GM12878 (cell line): ENCODE data around the gene SPTLC2. TPM values are rescaled to one million over a fixed set of nuclear protein-coding genes. Genes with fewer than 3 reads are reported as not detected.

Experiments used
- ATAC-seq: fragments of 200-7000 bp; cut with Tn5 transposase; 3 replicates; pipeline ENCODE4 v1.9.1; 2020; ENCODE audit warnings: mild to moderate bottlenecking, moderate library complexity
- BruUV-seq: library from RNA; stranded (reverse); fragments of 400-500 nt; replicated peaks from 2 replicates; lab custom pipeline; 2021; lab: Mats Ljungman, UMichigan
- CTCF ChIA-PET: fragments of 300-600 bp; sonication (Branson Sonifier 250); formaldehyde crosslinking; extraction: SDS; loops from one replicate; lab custom pipeline; 2021; ENCODE audit warnings: inconsistent platforms; lab: Yijun Ruan, JAX
- POLR2A ChIA-PET: fragments of 350-600 bp; formaldehyde crosslinking; extraction: SDS; loops from one replicate; lab custom pipeline; 2021; ENCODE audit warnings: inconsistent platforms; lab: Charles Lee
- RAD21 ChIA-PET: fragments of 300-600 bp; sonication (Branson Sonifier 250); formaldehyde crosslinking; loops from one replicate; lab custom pipeline; 2023; ENCODE audit warnings: antibody characterized with exemption; ENCODE audit not compliant: unreplicated experiment; lab: Charles Lee
- SMC1A ChIA-PET: fragments of 300-600 bp; sonication (Branson Sonifier 250); formaldehyde crosslinking; loops from one replicate; lab custom pipeline; 2023; ENCODE audit not compliant: unreplicated experiment, uncharacterized antibody; lab: Charles Lee
- DNase-seq: peaks from one replicate; pipeline ENCODE4 v3.0.0-alpha.2; 2011; ENCODE audit warnings: low read depth, low spot score
- FAIRE-seq: peaks from 3 replicates; lab custom pipeline; 2011; peaks lifted over from hg19 to GRCh38; lab: Jason Lieb, UNC
- H2AFZ ChIP-seq: 2 replicates; pipeline ENCODE4 v1.6.0; 2011; ENCODE audit warnings: low read depth, low read length, control low read depth; ENCODE audit not compliant: control insufficient read depth
- H3K27ac ChIP-seq: 2 replicates; pipeline ENCODE4 v1.5.1; 2011; ENCODE audit warnings: control low read depth; ENCODE audit not compliant: control insufficient read depth, insufficient read depth
- H3K27me3 ChIP-seq, 2 experiments: replicated peaks in 1 of 2; 2 replicates each; pipeline versions ENCODE4 v1.6.0 to v1.6.1; 2011; ENCODE audit warnings: low read length in 1 of 2; ENCODE audit not compliant: control insufficient read depth in 2 of 2, insufficient read depth in 2 of 2
- H3K36me3 ChIP-seq, 2 experiments: 2 replicates each; pipeline ENCODE4 v1.5.1; 2011; ENCODE audit warnings: low read length in 1 of 2; ENCODE audit not compliant: control insufficient read depth in 2 of 2, insufficient read depth in 2 of 2
- H3K4me1 ChIP-seq: 2 replicates; pipeline ENCODE4 v1.6.1; 2011; ENCODE audit warnings: mild to moderate bottlenecking, low read length, moderate library complexity, mixed read lengths; ENCODE audit not compliant: control insufficient read depth, insufficient read depth
- H3K4me2 ChIP-seq: 2 replicates; pipeline ENCODE4 v1.6.0; 2011; ENCODE audit warnings: control low read depth; ENCODE audit not compliant: control insufficient read depth, insufficient read depth
- H3K4me3 ChIP-seq: fragments of 200-600 bp; sonication (generic); 2 replicates; pipeline ENCODE4 v1.5.1; 2016
- H3K79me2 ChIP-seq: 2 replicates; pipeline ENCODE4 v1.6.0; 2011; ENCODE audit warnings: low read length; ENCODE audit not compliant: control insufficient read depth, insufficient read depth
- H3K9ac ChIP-seq: 2 replicates; pipeline ENCODE4 v1.8.0; 2011; ENCODE audit warnings: low read length, control low read depth, mixed read lengths; ENCODE audit not compliant: control insufficient read depth, insufficient read depth
- H3K9me3 ChIP-seq: replicated peaks from 3 replicates; pipeline ENCODE4 v1.5.1; 2011; ENCODE audit warnings: mild to moderate bottlenecking, low read length; ENCODE audit not compliant: control insufficient read depth, insufficient read depth
- H4K20me1 ChIP-seq: 2 replicates; pipeline ENCODE4 v1.6.0; 2011; ENCODE audit not compliant: control insufficient read depth, insufficient read depth
- BCLAF1 ChIP-seq: fragments of 450-650 bp; IDR thresholded peaks from 2 replicates; pipeline ENCODE4 v1.6.1; 2017; ENCODE audit warnings: antibody characterized with exemption, mild to moderate bottlenecking, moderate library complexity
- FOS ChIP-seq: IDR thresholded peaks from 3 replicates; pipeline ENCODE4 v1.6.1; 2011; ENCODE audit warnings: borderline replicate concordance; ENCODE audit not compliant: insufficient read length; ENCODE audit errors: extremely low read depth
- HSF1 ChIP-seq: fragments of 150-350 bp; IDR thresholded peaks from 2 replicates; pipeline ENCODE4 v1.6.1; 2014; ENCODE audit warnings: mild to moderate bottlenecking, low read depth, low read length
- IKZF1 ChIP-seq: fragments of 450-650 bp; conservative IDR thresholded peaks from 2 replicates; pipeline ENCODE4 v1.6.1; 2017; ENCODE audit warnings: antibody characterized with exemption, mild to moderate bottlenecking
- JUND ChIP-seq: IDR thresholded peaks from 2 replicates; pipeline ENCODE4 v1.6.1; 2012; ENCODE audit warnings: low read depth, mild to moderate bottlenecking, low read length, improper control_type of control experiment, moderate library complexity
- MEF2B ChIP-seq: fragments of 450-650 bp; IDR thresholded peaks from 2 replicates; pipeline ENCODE4 v1.6.1; 2018; ENCODE audit warnings: mild to moderate bottlenecking, moderate library complexity; ENCODE audit not compliant: partially characterized antibody, poor library complexity, severe bottlenecking
- MXI1 ChIP-seq: fragments of 150-350 bp; IDR thresholded peaks from 2 replicates; pipeline ENCODE4 v1.6.1; 2011; ENCODE audit warnings: low read depth, mild to moderate bottlenecking, inconsistent platforms, low read length, improper control_type of control experiment
- NFIC ChIP-seq: IDR thresholded peaks from 2 replicates; pipeline ENCODE4 v1.6.1; 2012; ENCODE audit warnings: low read depth, mild to moderate bottlenecking, inconsistent platforms, low read length, moderate library complexity
- NFYA ChIP-seq: IDR thresholded peaks from 2 replicates; pipeline ENCODE4 v1.6.1; 2011; ENCODE audit warnings: low read depth, mild to moderate bottlenecking, low read length, improper control_type of control experiment, borderline replicate concordance
- NKRF ChIP-seq: fragments of 450-650 bp; conservative IDR thresholded peaks from 2 replicates; pipeline ENCODE4 v1.6.1; 2017; ENCODE audit warnings: mild to moderate bottlenecking, moderate library complexity
- USF2 ChIP-seq: IDR thresholded peaks from 2 replicates; pipeline ENCODE4 v1.6.1; 2011; ENCODE audit warnings: low read depth, low read length, improper control_type of control experiment, borderline replicate concordance
- WGBS: methylation state at CpG from one replicate; pipeline ENCODE4 v1.1.6; 2016; ENCODE audit warnings: low lambda C conversion rate; ENCODE audit not compliant: insufficient replicate concordance, insufficient coverage; ENCODE audit errors: missing lambda C conversion rate; 5-methylcytosine and 5-hydroxymethylcytosine counted together
- in situ Hi-C: fragments of 300-500 bp; cut with MboI; formaldehyde crosslinking; loops from 9 replicates; pipeline ENCODE4 v1.14.3; 2018; ENCODE audit warnings: mixed read lengths
- intact Hi-C: fragments of 100-400 bp; cut with micrococcal nuclease; formaldehyde crosslinking; loops from one replicate; pipeline ENCODE4 v1.14.2; 2022; ENCODE audit not compliant: unreplicated experiment
- polyA plus RNA-seq, 11 experiments: library from polyadenylated mRNA; depleted of rRNA in 4 of 11; unstranded in 6 of 11; stranded (reverse) in 5 of 11; fragments of >200 nt; fragmentation: Nextera tagmentation in 4 of 11; fragmentation: Illumina TruSeq in 1 of 11; extraction: Ambion mirVana in 4 of 11; extraction: Trizol in 1 of 11; gene quantifications; 1 replicate in 1 of 11; 2 replicates in 10 of 11; pipeline versions ENCODE4 v1.2.1 to v1.2.3, GENCODE V29; 2011 to 2016; ENCODE audit warnings: inconsistent platforms in 2 of 11, missing spikeins in 2 of 11, low read depth in 1 of 11
- total RNA-seq, 4 experiments: library from RNA; depleted of rRNA in 3 of 4; stranded (reverse); fragments of >200 nt in 3 of 4; fragmentation: Illumina TruSeq in 1 of 4; extraction: Trizol in 1 of 4; gene quantifications; 2 replicates each; pipeline versions ENCODE4 v1.2.1 to v1.2.3, GENCODE V29; 2013 to 2021

SPTLC2 gene
- total and polyA plus RNA-seq, 10 of the 15 experiments (the other 5 are each of a cell fraction or from before 2014, with no cell fraction given): 6.9 to 35.1 (median 19.7) TPM

DNA sequence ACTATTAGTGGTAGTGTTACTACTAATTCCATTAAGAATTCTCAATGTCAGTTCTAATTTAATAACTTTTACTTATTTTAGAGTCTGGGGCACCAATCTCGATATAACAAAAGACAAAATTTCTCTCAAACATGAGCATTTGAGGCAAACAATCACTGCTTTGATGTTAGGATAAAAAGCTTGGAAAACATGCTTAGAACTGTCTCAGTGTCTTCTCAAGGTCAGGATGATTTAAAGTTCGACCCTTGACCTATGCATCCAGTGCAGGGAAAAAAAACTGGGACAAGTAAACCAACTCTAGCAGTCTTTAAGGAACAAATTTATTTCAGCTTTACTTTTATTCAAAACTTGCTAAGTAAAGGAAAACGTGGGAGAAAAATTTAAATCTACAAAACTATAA, 31.1 kb downstream of the SPTLC2 start (continued):
- no peak for TF ChIP-seq NKRF
- TF ChIP-seq USF2: no peak
- TF ChIP-seq NFYA: no peak
- TF ChIP-seq IKZF1: no peak
- TF ChIP-seq NFIC: no peak

DNA sequence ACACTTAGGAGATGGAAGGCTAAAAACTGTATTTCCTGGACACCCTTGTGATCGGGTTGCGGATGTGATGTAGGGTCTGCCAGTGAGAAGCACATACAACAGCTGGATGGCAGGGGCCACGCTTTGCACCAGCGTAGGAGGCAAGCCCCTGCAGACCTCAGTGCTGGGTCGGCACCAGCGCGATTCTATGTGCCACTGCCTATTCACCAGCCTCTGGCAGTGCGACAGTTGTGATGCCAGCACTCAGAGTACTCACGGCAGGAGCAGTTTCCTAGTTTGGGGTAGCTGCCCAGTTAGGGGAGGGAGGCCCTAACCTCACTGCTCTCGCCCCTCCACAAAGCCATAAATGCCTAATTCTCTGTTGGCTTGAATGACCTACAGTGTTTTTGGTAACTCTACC, 31.6 kb downstream of the SPTLC2 start:
- H4K20me1 ChIP-seq: no peaks in the 10 kb centered on the region; the same call in 1 of the 2 replicates
- H3K4me1 ChIP-seq: peaks cover 25% of the 10 kb centered on the region
- H3K36me3 ChIP-seq: no peaks in the 10 kb centered on the region
- WGBS: 86% methylated on average over 10 of the region's 10 CpGs
- CTCF ChIA-PET: no interaction called here
- SMC1A ChIA-PET: no interaction called here
- DNase-seq (no peak), ATAC-seq (no peak), FAIRE-seq (no peak)
- H3K4me2 ChIP-seq: no peak overlapping the region
- H3K79me2 ChIP-seq: peaks cover 19% of the 10 kb centered on the region
- intact Hi-C loops: no loop called here
- no peak overlapping the region for H3K4me3 ChIP-seq
- no peak overlapping the region for H2AFZ ChIP-seq
- no peaks in the 10 kb centered on the region for H3K9me3 ChIP-seq
- H3K27me3 ChIP-seq: no peaks in the 10 kb centered on the region
- POLR2A ChIA-PET: no interaction called here
- in situ Hi-C loops: no loop called here
- no TSS peak for BruUV-seq
- H3K27ac ChIP-seq: no peak overlapping the region
- H3K9ac ChIP-seq: no peak overlapping the region
- RAD21 ChIA-PET: no interaction called here
- no peak for TF ChIP-seq MXI1
- TF ChIP-seq FOS: no peak
- TF ChIP-seq MEF2B: no peak
- TF ChIP-seq JUND: no peak
- no peak for TF ChIP-seq HSF1
- no peak for TF ChIP-seq BCLAF1
- TF ChIP-seq, all 136 proteins: peak for 0
